Transverse colon (tissue), 4 donors: ENCODE results near the gene ZNF516.

ENCODE experiments used
- CTCF ChIP-seq, 5 experiments: fragments of 200-600 bp in 3 of 5; fragments of 450-650 bp in 2 of 5; sonication (generic) in 3 of 5; IDR thresholded peaks; 1 replicate in 2 of 5; 2 replicates in 3 of 5; pipeline ENCODE4 v1.5.1; 2016 to 2017; ENCODE audit warnings: antibody characterized with exemption in 5 of 5, inconsistent platforms in 3 of 5, mild to moderate bottlenecking in 2 of 5, moderate library complexity in 1 of 5
- EP300 ChIP-seq: sonication (generic); formaldehyde crosslinking; IDR thresholded peaks from one replicate; pipeline ENCODE4 v1.6.1; 2017; ENCODE audit warnings: antibody characterized with exemption, low read depth
- POLR2A ChIP-seq: fragments of 450-650 bp; IDR thresholded peaks from one replicate; pipeline ENCODE4 v1.6.1; 2016; ENCODE audit warnings: antibody characterized with exemption, mild to moderate bottlenecking, moderate library complexity
- POLR2AphosphoS5 ChIP-seq, 3 donors: sonication (generic); formaldehyde crosslinking; IDR thresholded peaks; one replicate each; pipeline ENCODE4 v1.6.1; 2016; ENCODE audit warnings: antibody characterized with exemption in 3 of 3

- TF ChIP-seq CTCF (IDR thresholded peaks at IDR 0.05) (no peak), EP300 (no peak), POLR2A (no peak), POLR2AphosphoS5 (IDR thresholded peaks at IDR 0.05) (no peak)
These were observed 127.6 kb downstream of the ZNF516 start for GRCh38 chr18:76367168-76368125.
